HG03159 (cell line): Measurements from ENCODE around the gene BRD9.

Experiments used
- ATAC-seq: cut with Tn5 transposase; IDR thresholded peaks from one replicate; pipeline ENCODE4 v1.9.1; 2021; ENCODE audit warnings: mild to moderate bottlenecking, moderate library complexity; ENCODE audit not compliant: unreplicated experiment

BRD9 gene

GRCh38 chr5:819078-819477 lies 73.5 kb downstream of the BRD9 start:
- no peak for ATAC-seq

GRCh38 chr5:816176-816575 lies 76.4 kb downstream of the BRD9 start:
- no peak for ATAC-seq

- no peak for ATAC-seq
Measured at GRCh38 chr5:815449-815848, 77.2 kb downstream of the BRD9 start.
